Stimulated activated CD8-positive, alpha-beta memory T cell treated with anti-CD3 and anti-CD28 coated beads, Interleukin-4, amount 100 ng/mL, for 4 hours (primary cell): ENCODE data around the gene TMEM131L.
"Not testable (repeated sequence)": the region's sequence is repeated elsewhere in the genome, so short reads cannot be mapped to it uniquely, and the experiment has no call there.

Experiments
- DNase-seq, 2 donors: peaks; one replicate each; pipeline ENCODE4 v3.0.0-alpha.2; 2020; ENCODE audit warnings: low read depth in 2 of 2, low spot score in 1 of 2

The TMEM131L gene

DNA sequence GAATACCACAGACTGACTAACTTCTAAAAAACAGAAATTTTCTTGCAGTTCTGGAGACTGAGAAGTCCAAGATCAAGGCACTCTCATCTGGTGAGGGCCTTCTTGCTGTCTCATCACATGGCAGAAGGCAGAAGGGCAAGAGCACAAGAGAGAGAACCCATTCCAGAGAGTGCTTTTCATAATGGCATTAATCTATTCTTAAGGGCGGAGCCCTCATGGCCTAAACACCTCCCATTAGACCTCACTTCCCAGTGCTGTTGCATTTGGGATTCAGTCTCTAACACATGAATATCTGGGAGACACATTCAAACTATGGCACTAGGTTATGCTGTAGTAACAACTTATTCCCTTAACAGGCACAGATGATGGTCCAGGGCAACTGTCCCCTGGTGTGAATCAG is 180.8 kb downstream of the TMEM131L start:
- no peak for DNase-seq

DNA sequence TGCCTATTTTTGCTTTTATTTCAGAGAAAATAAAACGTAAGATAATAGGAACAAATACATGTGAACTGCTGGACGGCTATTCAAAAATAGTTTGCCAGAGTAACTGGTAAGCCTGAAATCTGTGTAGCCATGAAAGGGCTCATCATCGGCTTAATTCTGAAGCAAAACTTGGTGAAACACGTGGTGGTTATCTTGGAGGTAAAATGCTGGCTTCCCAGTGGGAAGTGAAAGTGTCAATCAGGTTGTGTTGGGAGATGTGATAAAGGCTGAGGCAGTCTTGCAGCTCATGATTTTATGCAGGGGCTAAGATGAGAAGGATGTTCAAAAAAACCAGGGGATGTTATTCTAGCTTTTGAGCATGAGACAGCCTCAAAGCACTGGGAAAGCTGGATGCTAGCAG is 181.8 kb downstream of the TMEM131L start:
- DNase-seq, result no peak

DNA sequence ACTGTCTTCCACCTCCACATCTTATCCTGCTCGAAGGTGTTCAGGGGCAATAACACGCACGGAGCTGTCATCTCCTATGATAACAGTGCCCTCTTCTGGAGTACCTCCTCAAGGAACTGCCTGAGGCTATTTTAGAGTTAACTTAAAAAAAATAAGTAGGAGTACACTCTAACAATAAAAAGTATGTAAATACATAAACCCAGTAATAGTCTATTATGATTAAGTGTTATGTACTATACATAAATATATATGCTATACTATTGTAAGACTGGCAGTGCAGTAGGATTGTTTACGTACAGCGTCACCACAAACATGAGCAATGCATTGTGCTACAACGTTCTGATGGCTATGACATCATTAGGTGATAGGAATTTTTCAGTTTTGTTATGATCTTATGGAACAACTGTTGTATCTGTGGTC is 183.4 kb downstream of the TMEM131L start:
- DNase-seq, result no peak

DNA sequence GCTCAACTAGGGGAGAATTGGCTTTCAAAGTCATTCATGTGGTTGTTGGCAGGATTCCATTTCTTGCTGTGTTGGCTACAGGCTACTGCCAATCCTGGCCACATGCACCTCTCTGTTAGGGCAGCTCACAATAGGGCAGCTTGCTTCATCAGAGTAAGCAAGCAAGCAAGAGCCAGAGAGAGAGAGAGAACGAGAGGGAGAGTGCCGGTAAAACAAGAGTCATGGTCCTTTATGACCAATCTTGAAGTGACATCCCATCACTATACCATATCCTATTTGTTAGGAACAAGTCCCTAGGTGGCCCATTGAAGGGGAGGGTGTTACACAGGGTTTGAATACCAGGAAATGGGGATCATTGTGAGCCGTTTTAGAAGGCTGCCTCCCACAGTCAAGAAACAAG is 185.0 kb downstream of the TMEM131L start:
- no peak for DNase-seq

DNA sequence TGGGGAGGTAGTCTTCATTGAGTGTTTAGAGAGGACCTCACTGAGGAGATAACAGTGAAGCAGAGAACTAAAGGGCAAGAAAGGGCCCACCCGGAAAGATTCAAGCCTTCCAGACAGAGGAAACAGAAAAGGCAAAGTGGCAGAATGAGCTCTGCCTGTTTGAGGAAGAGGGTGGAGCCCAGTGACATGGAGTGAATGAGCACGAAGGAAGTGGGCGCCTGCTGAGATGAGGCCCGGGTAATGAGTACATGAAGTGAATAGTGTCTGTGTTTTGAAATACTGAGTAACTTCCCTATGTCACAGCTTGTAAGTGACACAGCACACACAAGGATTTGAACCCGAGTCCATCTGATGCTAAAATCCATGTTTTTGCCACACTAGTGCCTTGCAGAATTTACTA is 185.4 kb downstream of the TMEM131L start:
- no peak for DNase-seq

DNA sequence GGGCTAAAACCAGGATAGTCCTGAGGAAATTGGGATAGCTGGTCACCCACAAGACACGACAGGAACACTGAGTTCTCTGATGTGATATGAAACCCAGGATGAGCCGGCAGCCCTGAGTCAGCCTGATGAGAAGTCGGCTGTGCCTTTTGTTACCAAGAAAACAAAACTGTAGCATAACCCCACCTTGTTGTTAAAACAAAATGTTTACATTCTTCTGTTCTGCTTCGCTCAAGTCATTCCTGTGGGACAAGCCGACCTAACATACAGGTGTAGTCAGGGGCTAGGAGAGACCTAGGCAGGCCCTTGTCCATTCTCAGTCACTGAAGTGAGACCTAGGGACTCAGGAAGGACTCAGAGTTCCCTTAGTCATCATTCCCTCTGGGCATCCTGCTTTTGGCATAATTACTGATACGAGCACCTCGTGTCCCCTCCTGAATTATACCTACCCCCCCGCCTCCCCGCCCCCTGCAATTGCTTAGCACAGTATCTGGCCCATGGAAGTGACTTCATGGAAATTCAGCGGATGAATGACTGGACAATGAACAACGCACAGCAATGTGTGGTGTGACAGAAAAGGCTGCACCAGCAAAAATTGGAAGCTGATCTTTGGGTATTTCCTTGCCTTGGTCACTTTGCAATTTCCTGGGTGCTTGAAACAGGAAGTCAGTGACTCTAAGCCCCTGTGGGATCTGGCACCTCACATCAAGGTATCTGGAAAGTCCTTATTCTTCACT is 186.1 kb downstream of the TMEM131L start:
- no peak for DNase-seq

DNA sequence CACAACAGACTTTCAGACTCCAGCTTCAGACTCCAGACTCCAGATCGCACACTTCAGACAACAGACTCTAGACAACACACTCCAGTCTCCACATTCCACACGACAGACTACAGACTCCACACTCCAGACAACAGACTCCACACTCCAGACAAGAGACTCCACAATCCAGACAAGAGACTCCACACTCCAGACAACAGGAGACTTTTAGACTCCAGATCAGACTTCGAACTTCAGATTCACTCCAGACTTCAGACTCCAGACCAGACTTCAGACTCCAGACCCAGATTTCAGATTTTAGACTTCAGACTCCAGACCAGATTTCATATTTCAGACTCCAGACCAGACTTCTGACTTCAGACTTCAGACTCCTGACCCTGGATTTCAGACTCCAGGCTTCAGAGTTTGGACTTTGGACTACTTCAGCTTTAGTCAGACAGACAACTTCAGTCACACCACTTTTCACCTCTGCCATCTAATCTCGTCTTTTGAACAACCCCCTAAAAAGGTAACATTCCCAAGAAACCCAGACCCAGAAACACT is 188.9 kb downstream of the TMEM131L start:
- DNase-seq, result no peak

DNA sequence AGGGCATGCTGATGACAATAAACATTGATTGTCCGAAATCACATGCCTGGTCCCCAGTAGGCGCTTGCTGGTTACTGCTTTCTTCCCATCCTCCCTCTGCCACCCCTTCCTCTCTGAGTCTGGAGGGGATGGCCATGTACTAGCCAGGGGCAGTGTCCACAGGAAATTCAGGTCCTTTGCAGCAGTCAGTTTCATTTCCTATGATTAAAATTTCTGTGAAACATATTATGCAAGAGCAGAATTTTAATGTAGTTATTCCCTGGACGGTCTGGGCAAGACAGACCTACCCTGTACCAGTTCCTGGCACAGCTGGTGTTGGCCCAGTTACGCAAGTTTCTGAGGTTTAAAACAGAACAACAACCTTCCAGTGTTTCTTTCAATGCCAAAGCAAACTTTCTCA is 189.8 kb downstream of the TMEM131L start:
- no peak for DNase-seq

DNA sequence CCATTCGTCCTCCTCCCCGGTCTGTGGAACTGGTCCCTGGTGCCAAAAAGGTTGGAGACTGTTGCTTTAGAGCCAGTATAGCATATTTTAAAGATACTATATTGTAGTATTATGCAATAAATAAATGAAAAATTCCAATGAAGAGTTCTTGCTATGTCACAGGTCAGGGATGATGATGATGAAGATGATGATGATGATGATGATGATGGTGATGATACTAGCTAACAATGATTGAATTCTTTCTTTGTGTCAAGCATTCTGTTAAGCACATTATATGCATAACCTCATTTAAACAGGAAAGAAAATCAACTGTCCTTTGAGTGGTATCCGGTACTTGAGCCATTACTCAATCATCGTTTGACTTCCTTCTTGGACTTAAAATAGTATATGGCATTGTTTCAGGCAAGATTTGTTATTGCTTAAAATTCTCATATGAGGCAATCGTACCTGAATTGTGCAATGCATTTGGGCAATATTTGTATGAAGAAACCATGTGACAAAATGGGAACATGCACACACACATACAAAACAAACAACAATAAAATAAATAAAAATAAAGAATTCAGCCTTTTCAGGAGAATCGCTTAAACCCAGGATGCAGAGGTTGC is 195.2 kb downstream of the TMEM131L start:
- no peak for DNase-seq

DNA sequence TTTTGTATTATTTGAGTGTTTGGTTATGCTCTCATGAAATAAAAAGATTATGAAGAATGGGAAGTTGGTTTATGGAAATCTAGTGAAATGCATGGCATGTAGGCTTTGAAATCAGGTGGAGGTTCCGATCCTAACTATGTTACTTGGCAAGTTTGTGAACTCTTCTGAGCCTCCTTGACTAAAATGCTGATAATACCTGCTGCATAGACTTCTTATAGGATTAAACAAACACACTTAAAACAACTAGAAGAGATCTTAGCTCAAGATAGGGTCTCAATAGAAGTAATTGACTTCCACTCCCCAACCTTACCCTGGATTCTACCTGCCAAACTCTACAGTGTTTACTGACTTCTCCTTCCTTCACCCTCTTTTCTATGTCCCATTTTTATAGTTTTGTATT is 195.7 kb downstream of the TMEM131L start:
- no peak for DNase-seq

DNA sequence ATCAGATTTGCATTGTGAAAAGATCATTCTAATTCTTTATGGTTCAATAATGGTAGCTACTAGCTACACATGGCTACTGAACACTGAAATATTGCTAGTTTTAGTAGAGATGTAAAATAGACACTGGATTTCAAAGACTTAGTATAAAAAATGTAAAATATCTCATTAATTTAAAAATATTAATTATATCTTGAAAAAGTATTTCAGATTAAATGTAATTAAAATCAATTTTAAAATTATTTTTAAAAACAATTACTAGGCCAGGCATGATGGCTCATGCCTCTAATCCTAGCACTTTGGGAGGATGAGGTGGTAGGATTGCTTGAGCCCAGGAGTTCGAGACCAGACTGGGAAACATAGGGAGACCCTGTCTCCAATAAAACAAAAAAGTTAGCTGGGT is 197.5 kb downstream of the TMEM131L start:
- no peak for DNase-seq

DNA sequence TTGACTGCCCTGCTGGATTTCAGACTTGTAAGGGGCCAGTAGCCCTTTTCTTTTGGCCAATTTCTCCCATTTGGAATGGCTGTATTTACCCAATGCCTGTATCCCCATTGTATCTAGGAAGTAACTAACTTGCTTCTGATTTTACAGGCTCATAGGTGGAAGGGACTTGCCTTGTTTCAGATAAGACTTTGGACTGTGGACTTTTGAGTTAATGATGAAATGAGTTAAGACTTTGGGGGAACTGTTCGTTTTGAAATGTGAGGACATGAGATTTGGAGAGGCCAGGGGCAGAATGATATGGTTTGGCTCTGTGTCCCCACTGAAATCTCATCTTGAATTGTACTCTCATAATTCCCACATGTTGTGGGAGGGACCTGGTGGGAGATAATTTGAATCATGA is 200.3 kb downstream of the TMEM131L start:
- DNase-seq, result not testable (repeated sequence)

DNA sequence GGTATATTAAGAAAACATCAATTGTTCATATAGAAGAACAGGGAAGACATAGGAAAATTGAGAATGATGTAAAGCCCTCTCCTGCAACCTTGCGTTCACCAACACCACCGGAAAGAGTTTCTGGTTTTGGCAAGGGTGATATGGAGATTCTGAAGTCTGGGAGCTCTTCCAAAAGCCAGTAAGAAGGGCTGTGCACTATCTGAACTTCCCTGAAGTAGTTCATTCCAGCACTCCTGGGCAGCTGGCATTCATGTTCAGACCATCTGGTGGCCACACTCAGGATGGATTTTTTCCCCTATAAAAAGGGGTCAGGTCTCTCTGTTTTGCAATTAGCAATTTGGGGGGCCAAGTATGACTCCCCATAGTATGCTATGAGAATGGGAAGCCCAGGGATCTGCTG is 202.5 kb downstream of the TMEM131L start:
- no peak for DNase-seq

DNA sequence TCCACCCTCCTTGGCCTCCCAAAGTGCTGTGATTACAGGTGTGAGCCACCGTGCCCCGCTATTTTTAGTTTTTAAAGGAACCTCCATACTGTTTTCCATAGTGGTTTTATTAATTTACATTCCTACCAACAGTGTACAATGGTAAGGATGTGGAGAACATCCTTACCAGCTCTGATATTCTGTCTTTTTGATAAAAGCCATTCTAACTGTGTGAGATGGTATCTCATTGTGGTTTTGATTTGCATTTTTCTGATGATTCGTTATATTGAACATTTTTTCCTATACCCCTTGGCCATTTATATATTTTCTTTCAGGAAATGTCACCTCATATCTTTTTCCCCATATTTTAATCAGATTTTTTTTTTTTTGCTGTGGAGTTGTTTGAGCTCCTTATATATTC is 203.7 kb downstream of the TMEM131L start:
- DNase-seq, result no peak

DNA sequence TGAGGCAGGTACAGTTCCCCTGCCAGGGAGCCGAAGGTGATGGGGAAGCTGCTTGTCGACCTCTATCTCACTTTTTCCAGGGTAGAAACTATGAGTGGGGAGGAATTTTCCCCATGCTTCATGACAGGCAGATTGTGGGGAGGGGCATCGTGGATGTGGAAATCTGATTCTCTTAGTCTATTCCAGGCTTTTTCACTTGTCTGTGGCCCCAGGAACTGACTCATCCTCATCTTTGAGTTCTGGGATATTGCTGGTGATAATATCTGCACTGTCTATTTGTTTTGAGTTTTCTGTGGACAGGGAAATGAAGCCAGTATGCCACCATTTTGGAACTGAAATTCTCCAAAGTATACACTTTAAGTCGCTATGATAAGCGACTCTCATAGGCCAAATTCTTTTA is 210.3 kb downstream of the TMEM131L start:
- no peak for DNase-seq

DNA sequence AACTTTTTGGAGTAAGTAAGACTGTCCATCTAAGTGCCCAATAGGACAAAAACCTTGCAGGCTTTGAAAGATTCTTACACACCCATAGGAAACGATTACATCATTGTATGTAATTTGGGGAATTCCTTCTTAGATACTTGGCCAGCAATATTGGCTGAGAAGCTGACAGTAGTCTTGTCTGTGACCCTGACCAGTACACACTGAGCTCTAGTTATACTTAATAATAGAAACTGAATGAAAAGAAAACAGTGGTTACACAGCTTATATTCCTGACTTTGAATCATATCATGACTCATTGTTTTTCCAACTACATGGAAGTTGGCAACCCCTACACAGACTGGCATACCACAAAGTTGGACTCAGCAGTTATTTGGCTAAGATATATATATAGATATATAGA is 210.8 kb downstream of the TMEM131L start:
- DNase-seq, result no peak

DNA sequence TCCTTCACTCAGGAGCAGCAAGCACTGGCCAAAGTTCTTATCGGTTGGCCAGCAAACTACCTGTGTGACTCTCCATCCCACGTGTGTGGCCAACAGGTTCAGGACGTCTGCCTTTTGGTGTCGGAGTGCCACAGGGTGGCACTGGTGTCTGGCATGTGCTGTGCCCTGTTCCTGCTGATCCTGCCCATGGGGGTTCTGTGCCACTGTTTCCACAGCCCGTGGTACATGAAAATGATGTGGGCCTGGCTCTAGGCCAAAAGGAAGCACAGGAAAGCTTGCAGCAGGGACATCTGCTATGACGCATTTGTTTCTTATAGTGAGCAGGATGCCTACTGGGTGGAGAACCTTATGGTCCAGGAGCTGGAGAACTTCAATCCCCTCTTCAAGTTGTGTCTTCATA is 213.3 kb downstream of the TMEM131L start:
- no peak for DNase-seq

DNA sequence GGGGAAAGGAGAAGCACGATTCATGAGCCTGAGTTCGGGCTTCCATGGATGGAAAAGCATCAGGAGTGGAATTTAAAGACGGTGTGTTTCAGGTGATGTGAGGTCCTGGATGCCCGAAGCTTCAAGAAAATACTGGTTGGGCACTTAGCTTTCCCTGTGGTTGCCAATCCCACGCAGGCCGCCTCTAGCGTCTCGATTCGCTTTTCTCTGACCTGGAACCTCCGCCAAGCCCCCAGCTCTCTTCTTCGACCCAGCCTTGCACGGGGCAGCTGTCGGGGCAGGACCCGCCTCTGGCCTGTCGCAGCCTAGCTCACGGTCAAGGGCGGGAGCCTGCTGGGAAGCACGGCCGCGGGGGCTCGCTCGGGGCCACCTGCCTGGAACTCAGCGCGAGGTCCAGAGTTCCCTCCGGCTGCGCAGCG is 217.6 kb downstream of the TMEM131L start:
- no peak for DNase-seq

DNA sequence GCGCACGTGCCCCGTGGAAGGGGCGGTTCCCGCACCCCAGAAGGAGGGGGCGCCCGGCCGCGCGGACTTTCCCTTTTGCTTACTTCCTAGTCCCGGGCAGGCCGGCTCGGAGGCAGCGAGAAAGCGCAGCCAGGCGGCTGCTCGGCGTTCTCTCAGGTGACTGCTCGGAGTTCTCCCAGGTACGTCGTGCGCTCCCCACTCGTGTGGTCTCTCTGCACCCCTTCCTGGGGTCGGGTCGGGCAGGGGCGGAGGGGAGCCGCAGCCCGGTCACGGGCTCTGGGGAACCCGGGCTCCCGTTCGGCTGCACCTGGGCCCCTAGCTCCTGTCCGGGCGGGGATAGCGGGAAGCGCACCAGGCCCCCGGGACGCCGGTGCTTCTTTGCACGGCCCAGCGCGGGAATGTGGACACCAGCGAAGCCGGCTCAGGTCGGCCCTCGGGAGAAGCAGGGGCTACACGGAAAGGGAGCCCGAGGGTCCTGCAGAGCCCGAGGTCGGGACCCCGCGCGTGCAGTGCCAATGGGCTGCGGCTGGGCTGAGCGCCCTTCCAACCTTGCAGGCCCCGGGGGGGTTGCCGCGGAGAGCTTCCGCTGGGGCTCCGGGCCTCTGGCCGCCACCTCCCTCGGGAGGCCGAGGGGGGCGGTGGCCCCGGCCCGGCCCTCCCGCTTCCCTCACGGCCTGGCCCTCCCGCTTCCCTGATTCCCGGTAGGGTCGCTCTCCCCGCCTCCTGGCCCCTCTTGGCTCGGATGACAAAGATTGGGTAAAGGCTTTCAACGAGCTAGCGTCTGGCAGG is 218.2 kb downstream of the TMEM131L start, which contains the start of gene TLR2:
Gene TLR2 (plus strand): TSS at position 99 of the 789 bp plus-strand sequence. CDS start 18,628 bp downstream, outside the sequence.
- DNase-seq, result peak; percentile 39 to 43

DNA sequence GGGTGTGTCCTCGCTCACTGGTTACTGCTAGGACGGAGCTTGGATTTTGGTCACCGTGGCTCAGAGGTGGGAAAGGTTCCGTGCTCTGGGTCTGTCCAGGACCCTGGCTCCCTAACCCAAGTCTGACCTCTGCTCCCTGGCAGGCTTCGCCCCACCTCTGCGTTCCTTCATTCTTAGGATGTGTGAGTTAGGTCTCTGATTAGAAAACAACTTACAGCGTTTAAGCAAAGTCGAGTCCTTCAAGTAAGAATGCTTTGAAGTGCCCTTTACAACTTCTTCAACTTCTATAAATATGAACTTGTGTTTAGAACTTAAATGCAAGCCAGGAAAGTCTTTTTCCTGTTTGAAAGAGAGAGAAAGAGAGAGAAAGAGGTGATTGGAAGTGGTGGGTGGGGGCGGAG is 218.8 kb downstream of the TMEM131L start:
- no peak for DNase-seq
